Fibroblast of mammary gland (primary cell): ENCODE results near the gene TDRD9.

Experiments used
- DNase-seq: peaks from one replicate; pipeline ENCODE4 v3.0.0-alpha.2; 2010; ENCODE audit warnings: low read depth
- H3K4me3 ChIP-seq: 2 replicates; pipeline ENCODE4 v1.5.1; 2011; ENCODE audit warnings: low read depth, mild to moderate bottlenecking, low read length, moderate library complexity; ENCODE audit not compliant: control insufficient read depth
- TF ChIP-seq, protein P1 (sequence below): conservative IDR thresholded peaks from 2 replicates; pipeline ENCODE4 v1.5.1; 2011; ENCODE audit warnings: low read depth, low read length, inconsistent platforms; ENCODE audit not compliant: control insufficient read depth, insufficient read depth

The TDRD9 gene

GRCh38 chr14:103941973-103942736 lies 13.9 kb downstream of the TDRD9 start, which contains the start of gene RD3L:
Gene RD3L (minus strand): TSS chr14:103942529. CDS start chr14:103941695, 834 bp downstream.
- DNase-seq = no peak
- TF ChIP-seq, protein P1, sequence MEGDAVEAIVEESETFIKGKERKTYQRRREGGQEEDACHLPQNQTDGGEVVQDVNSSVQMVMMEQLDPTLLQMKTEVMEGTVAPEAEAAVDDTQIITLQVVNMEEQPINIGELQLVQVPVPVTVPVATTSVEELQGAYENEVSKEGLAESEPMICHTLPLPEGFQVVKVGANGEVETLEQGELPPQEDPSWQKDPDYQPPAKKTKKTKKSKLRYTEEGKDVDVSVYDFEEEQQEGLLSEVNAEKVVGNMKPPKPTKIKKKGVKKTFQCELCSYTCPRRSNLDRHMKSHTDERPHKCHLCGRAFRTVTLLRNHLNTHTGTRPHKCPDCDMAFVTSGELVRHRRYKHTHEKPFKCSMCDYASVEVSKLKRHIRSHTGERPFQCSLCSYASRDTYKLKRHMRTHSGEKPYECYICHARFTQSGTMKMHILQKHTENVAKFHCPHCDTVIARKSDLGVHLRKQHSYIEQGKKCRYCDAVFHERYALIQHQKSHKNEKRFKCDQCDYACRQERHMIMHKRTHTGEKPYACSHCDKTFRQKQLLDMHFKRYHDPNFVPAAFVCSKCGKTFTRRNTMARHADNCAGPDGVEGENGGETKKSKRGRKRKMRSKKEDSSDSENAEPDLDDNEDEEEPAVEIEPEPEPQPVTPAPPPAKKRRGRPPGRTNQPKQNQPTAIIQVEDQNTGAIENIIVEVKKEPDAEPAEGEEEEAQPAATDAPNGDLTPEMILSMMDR = no peak
- H3K4me3 ChIP-seq = no peak within 1 kb of the TSS

- DNase-seq = peak; percentile 12
- no peak overlapping the region for H3K4me3 ChIP-seq
- TF ChIP-seq, protein P1 = no peak
These were observed 15.4 kb downstream of the TDRD9 start for GRCh38 chr14:103943673-103944072.

- no peak for DNase-seq
- H3K4me3 ChIP-seq = no peak overlapping the region
- TF ChIP-seq, protein P1 = no peak
These were observed 18.7 kb downstream of the TDRD9 start for GRCh38 chr14:103946975-103947374.

- TF ChIP-seq, protein P1 = no peak
- no peak for DNase-seq
- H3K4me3 ChIP-seq = no peak overlapping the region
These were observed 20.2 kb downstream of the TDRD9 start for GRCh38 chr14:103948442-103948841.

DNA sequence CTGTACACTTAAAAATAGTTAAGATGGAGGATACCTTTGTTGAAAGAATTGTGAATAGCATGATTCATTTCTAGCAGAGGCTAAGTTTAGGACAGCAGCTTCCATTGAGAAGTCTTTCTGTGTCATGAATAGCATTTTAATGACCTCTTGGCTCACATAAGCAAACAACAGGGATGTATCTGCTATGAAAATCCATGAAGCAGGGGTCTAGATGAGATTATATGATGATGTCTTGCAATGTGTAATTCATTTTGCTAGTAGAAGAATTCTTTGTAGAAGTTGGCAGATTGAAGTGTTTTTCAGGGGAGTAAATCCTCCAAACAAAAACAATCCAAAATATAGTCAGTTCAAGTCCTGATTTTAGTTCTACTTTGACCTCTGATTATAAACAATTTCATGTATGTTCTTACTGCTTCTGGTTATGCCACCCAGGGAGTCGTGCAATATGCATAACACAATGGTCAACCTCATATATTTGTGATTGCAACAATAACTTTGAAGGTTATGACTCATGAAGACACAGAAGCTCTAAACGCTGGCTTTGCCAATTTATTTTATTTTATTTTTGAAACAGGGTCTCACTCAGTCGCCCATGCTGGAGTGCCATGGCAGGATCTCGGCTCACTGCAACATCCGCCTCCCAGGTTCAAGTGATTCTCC lies 21.0 kb downstream of the TDRD9 start:
- TF ChIP-seq, protein P1 = no peak
- no peak for DNase-seq
- H3K4me3 ChIP-seq = no peak overlapping the region

DNA sequence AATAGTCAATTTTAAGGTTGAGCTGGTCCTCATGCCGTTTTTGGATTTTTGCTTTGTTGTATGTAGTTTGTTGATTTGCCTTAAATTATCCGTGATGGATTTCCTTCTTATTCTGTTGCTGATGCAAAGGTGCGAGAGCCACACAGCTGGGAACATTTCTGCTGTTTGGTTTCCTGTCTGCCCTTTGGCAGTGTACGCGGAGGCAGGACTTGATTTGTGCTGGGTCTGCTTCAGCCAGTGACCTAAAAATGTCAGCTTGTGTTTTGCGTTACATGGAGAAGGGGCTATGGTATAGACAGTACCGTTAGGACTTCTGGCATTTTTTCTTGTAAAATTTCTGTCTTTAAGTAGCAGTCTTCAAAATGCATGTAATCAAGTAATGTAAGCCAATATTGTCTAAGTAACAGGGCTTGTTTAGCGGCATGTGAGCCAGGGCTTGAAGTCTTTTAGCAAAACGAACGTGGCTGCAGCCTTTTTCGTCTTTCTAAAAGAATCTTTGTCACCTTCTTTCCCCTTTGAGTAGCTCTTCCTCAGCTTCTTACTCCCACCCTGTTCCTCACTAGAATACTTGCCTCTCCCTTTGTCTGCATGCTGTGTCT lies 32.3 kb downstream of the TDRD9 start:
- TF ChIP-seq, protein P1 = no peak
- DNase-seq = no peak
- no peak overlapping the region for H3K4me3 ChIP-seq
